Endothelial cell of umbilical vein (primary cell): Measurements from ENCODE around the gene THEM4. TPM values are rescaled to one million over a fixed set of nuclear protein-coding genes. Genes with fewer than 3 reads are reported as not detected.

Experiments
- BruUV-seq: library from RNA; stranded (reverse); fragments of 400-500 nt; replicated peaks from 2 replicates; lab custom pipeline; 2021; lab: Mats Ljungman, UMichigan
- CTCF ChIA-PET: fragments of 300-600, 350-600 bp; sonication (Branson Sonifier 250); formaldehyde crosslinking; loops from one replicate; lab custom pipeline; 2021; ENCODE audit warnings: antibody characterized with exemption, inconsistent platforms; lab: Charles Lee
- POLR2A ChIA-PET: fragments of 300-600, 350-600 bp; sonication (Branson Sonifier 250); formaldehyde crosslinking; loops from one replicate; lab custom pipeline; 2021; ENCODE audit warnings: antibody characterized with exemption, inconsistent platforms; lab: Charles Lee
- DNase-seq: peaks from one replicate; pipeline ENCODE4 v3.0.0-alpha.2; 2011; ENCODE audit warnings: low read depth, low spot score
- FAIRE-seq: peaks from 2 replicates; lab custom pipeline; 2011; peaks lifted over from hg19 to GRCh38; lab: Jason Lieb, UNC
- H2AFZ ChIP-seq: 2 replicates; pipeline ENCODE4 v1.6.0; 2012; ENCODE audit warnings: low read depth, low read length, control low read depth, inconsistent platforms
- H3K27ac ChIP-seq: 2 replicates; pipeline ENCODE4 v1.5.1; 2011; ENCODE audit warnings: low read depth, mild to moderate bottlenecking, control low read depth, low read length, moderate library complexity; ENCODE audit not compliant: insufficient read depth
- H3K27me3 ChIP-seq, 2 experiments: 2 replicates each; pipeline versions ENCODE4 v1.6.0 to v1.6.1; 2011; ENCODE audit warnings: low read length in 2 of 2, mixed read lengths in 1 of 2; ENCODE audit not compliant: control insufficient read depth in 2 of 2, insufficient read depth in 2 of 2
- H3K36me3 ChIP-seq, 2 experiments: 2 replicates in 1 of 2; 3 replicates in 1 of 2; pipeline ENCODE4 v1.5.1; 2011; ENCODE audit warnings: low read length in 2 of 2, mild to moderate bottlenecking in 1 of 2, moderate library complexity in 1 of 2; ENCODE audit not compliant: control insufficient read depth in 2 of 2, insufficient read depth in 2 of 2; ENCODE audit errors: extremely low read depth in 1 of 2
- H3K4me1 ChIP-seq: 3 replicates; pipeline ENCODE4 v1.5.1; 2011; ENCODE audit warnings: mild to moderate bottlenecking, low read length; ENCODE audit not compliant: control insufficient read depth, insufficient read depth; ENCODE audit errors: extremely low read depth
- H3K4me2 ChIP-seq: 2 replicates; pipeline ENCODE4 v1.6.1; 2011; ENCODE audit warnings: low read length, control low read depth, mixed read lengths; ENCODE audit not compliant: insufficient read depth
- H3K4me3 ChIP-seq, 3 experiments: fragments of 200-600 bp in 1 of 3; sonication (generic), shearing (Covaris generic) in 1 of 3; replicated peaks in 1 of 3; 2 replicates each; pipeline ENCODE4 v1.5.1; 2011 to 2016; ENCODE audit warnings: control low read depth in 3 of 3, low read length in 3 of 3, mild to moderate bottlenecking in 2 of 3, inconsistent platforms in 1 of 3, low read depth in 1 of 3, moderate library complexity in 1 of 3; ENCODE audit not compliant: insufficient read depth in 1 of 3
- H3K79me2 ChIP-seq: 2 replicates; pipeline ENCODE4 v1.6.0; 2012; ENCODE audit warnings: low read length, inconsistent platforms; ENCODE audit not compliant: control insufficient read depth, insufficient read depth
- H3K9ac ChIP-seq: replicated peaks from 2 replicates; pipeline ENCODE3; 2011; ENCODE audit warnings: low read length, control low read depth; ENCODE audit not compliant: insufficient read depth; ENCODE audit errors: extremely low read depth
- H3K9me1 ChIP-seq: replicated peaks from 3 replicates; pipeline ENCODE4 v1.6.0; 2011; ENCODE audit warnings: mild to moderate bottlenecking, low read length; ENCODE audit not compliant: control insufficient read depth, insufficient read depth; ENCODE audit errors: extremely low read depth
- H3K9me3 ChIP-seq: replicated peaks from 2 replicates; pipeline ENCODE4 v1.5.1; 2012; ENCODE audit warnings: low read length, inconsistent platforms; ENCODE audit not compliant: control insufficient read depth, insufficient read depth
- H4K20me1 ChIP-seq: replicated peaks from 2 replicates; pipeline ENCODE3; 2011; ENCODE audit warnings: mild to moderate bottlenecking, low read length; ENCODE audit not compliant: control insufficient read depth, insufficient read depth; ENCODE audit errors: extremely low read depth
- CTCF ChIP-seq, 2 donors: IDR thresholded peaks; 1 replicate in 1 of 2; 2 replicates in 1 of 2; pipeline ENCODE4 v1.5.1; 2011; ENCODE audit warnings: low read length in 2 of 2, mild to moderate bottlenecking in 2 of 2, moderate library complexity in 2 of 2, control low read depth in 1 of 2, inconsistent platforms in 1 of 2, low read depth in 1 of 2; ENCODE audit not compliant: insufficient read depth in 1 of 2; ENCODE audit errors: extremely low read depth in 1 of 2
- EZH2 ChIP-seq: IDR thresholded peaks from 2 replicates; pipeline ENCODE4 v1.6.1; 2012; ENCODE audit warnings: borderline replicate concordance, low read depth, mild to moderate bottlenecking, moderate library complexity, low read length, inconsistent platforms; ENCODE audit not compliant: severe bottlenecking
- FOS ChIP-seq: IDR thresholded peaks from 2 replicates; pipeline ENCODE4 v1.6.1; 2011; ENCODE audit warnings: mild to moderate bottlenecking, low read length, moderate library complexity, borderline replicate concordance; ENCODE audit not compliant: insufficient read depth
- GATA2 ChIP-seq: IDR thresholded peaks from 2 replicates; pipeline ENCODE4 v1.7.0; 2011; ENCODE audit warnings: low read depth, mild to moderate bottlenecking, moderate library complexity, mixed read lengths, low read length; ENCODE audit not compliant: insufficient read length, insufficient read depth
- JUN ChIP-seq: IDR thresholded peaks from 2 replicates; pipeline ENCODE4 v1.6.1; 2011; ENCODE audit warnings: borderline replicate concordance, low read depth; ENCODE audit not compliant: insufficient read length, insufficient read depth
- MAX ChIP-seq: IDR thresholded peaks from 2 replicates; pipeline ENCODE4 v1.6.1; 2011; ENCODE audit not compliant: insufficient read depth, insufficient read length
- MYC ChIP-seq: IDR thresholded peaks from one replicate; pipeline ENCODE4 v1.6.1; 2011; ENCODE audit warnings: mild to moderate bottlenecking, low read depth, low read length
- POLR2A ChIP-seq: IDR thresholded peaks from 2 replicates; pipeline ENCODE4 v1.6.1; 2012; ENCODE audit warnings: low read depth, mild to moderate bottlenecking, control low read depth, low read length
- POLR2AphosphoS5 ChIP-seq: IDR thresholded peaks from 2 replicates; pipeline ENCODE4 v1.6.1; 2012; ENCODE audit warnings: low read depth, mild to moderate bottlenecking, control low read depth, low read length, moderate library complexity; ENCODE audit not compliant: insufficient read depth
- dilution Hi-C: fragments of 300-500 bp; cut with MboI; formaldehyde crosslinking; loops from one replicate; pipeline ENCODE4 v1.15.0; 2019; ENCODE audit warnings: low sequenced_read_pairs; ENCODE audit not compliant: extremely low pct_ligation_motif_present
- intact Hi-C: fragments of 100-400 bp; cut with micrococcal nuclease; formaldehyde crosslinking; loops from one replicate; pipeline ENCODE4 v1.10.0; 2022
- polyA plus RNA-seq, 4 experiments: library from polyadenylated mRNA; depleted of rRNA in 3 of 4; stranded (reverse) in 3 of 4; unstranded in 1 of 4; fragments of >200 nt; gene quantifications; 2 replicates each; pipeline versions ENCODE4 v1.2.1 to v1.2.3, GENCODE V29; 2011 to 2012; ENCODE audit warnings: missing spikeins in 1 of 4
- total RNA-seq: library from RNA; stranded (reverse); gene quantifications from 2 replicates; pipeline ENCODE4 v1.2.3, GENCODE V29; 2021

The THEM4 gene
- total and polyA plus RNA-seq, 2 donors (not counting 3 experiments of a cell fraction or from before 2014, with no cell fraction given), result 22.3 to 24.9 TPM

GRCh38 chr1:151893176-151893924, 16.0 kb downstream of the THEM4 start:
- Histone ChIP-seq H3K79me2 (peaks cover 3% of the 10 kb centered on the region), H3K27ac (no peak overlapping the region), H4K20me1 (no peaks in the 10 kb centered on the region), H3K4me2 (no peak overlapping the region), H3K27me3 (no peaks in the 10 kb centered on the region), H3K4me1 (peaks cover 8% of the 10 kb centered on the region), H3K36me3 (peaks cover 2 to 5% of the 10 kb centered on the region in 2 experiments), H2AFZ (no peak overlapping the region), H3K9me3 (no peaks in the 10 kb centered on the region), H3K9ac (no peak overlapping the region), H3K4me3 (no peak overlapping the region), H3K9me1 (no peaks in the 10 kb centered on the region)
- dilution Hi-C loops, result no loop called here
- FAIRE-seq (no peak), DNase-seq (no peak)
- POLR2A ChIA-PET, result no interaction called here
- TF ChIP-seq FOS (peak; percentile 10), MYC (no peak)
- intact Hi-C loops, result no loop called here
- no TSS peak for BruUV-seq
- CTCF ChIA-PET, result interaction anchor here (8.2 kb wide), 1 partner anchor 108 kb away, joined by 128 read pairs; no protein-coding TSS in a partner anchor

GRCh38 chr1:151892190-151892589, 17.1 kb downstream of the THEM4 start:
- no peak for TF ChIP-seq FOS
- no peak for TF ChIP-seq MAX
- TF ChIP-seq CTCF (IDR thresholded peaks at IDR 0.05; ENCODE audit: extremely low read depth in 1 of 2, insufficient read depth in 1 of 2, low read depth in 1 of 2, low read length in 2 of 2), result no peak
- no peak for TF ChIP-seq POLR2A
- no peak for TF ChIP-seq MYC
- TF ChIP-seq GATA2, result no peak
- no peak for TF ChIP-seq EZH2
- TF ChIP-seq POLR2AphosphoS5, result no peak
- TF ChIP-seq JUN, result no peak
- Histone ChIP-seq H3K79me2 (no peaks in the 10 kb centered on the region), H3K27ac (no peak overlapping the region), H3K9me1 (no peaks in the 10 kb centered on the region), H3K4me3 (no peak overlapping the region), H3K4me2 (no peak overlapping the region), H2AFZ (no peak overlapping the region), H3K9ac (no peak overlapping the region), H3K27me3 (no peaks in the 10 kb centered on the region), H3K36me3 (peaks cover 2 to 5% of the 10 kb centered on the region in 2 experiments), H4K20me1 (no peaks in the 10 kb centered on the region), H3K9me3 (no peaks in the 10 kb centered on the region), H3K4me1 (peaks cover 10% of the 10 kb centered on the region)
- DNase-seq, result no peak
- dilution Hi-C loops (no loop called here), intact Hi-C loops (no loop called here)
- CTCF ChIA-PET, result interaction anchor here (8.2 kb wide), 1 partner anchor 109 kb away, joined by 128 read pairs; no protein-coding TSS in a partner anchor
- no TSS peak for BruUV-seq
- POLR2A ChIA-PET, result no interaction called here
- no peak for FAIRE-seq
